HEK293 (cell line): ENCODE results near the gene ANKRD39.

Source experiments
- CTCF ChIA-PET: fragments of 350-600 bp; formaldehyde crosslinking; extraction: SDS; loops from one replicate; lab custom pipeline; 2021; ENCODE audit warnings: antibody characterized with exemption; lab: Yijun Ruan, JAX
- POLR2A ChIA-PET: fragments of 300-600 bp; formaldehyde crosslinking; extraction: SDS; loops from one replicate; lab custom pipeline; 2020; ENCODE audit warnings: antibody characterized with exemption, inconsistent platforms; lab: Yijun Ruan, JAX
- H3K27ac ChIP-seq: fragments of 200-500 bp; sonication (Bioruptor generic); 2 replicates; pipeline ENCODE4 v1.5.1; 2014; ENCODE audit warnings: low read depth, low read length, control low read depth, inconsistent platforms; ENCODE audit errors: extremely low read depth
- H3K36me3 ChIP-seq, 2 experiments: fragments of 200-500 bp in 1 of 2; sonication (Bioruptor generic) in 1 of 2; 1 replicate in 1 of 2; 2 replicates in 1 of 2; pipeline ENCODE4 v1.5.1; 2014 to 2017; ENCODE audit warnings: inconsistent platforms in 2 of 2, low read length in 2 of 2; ENCODE audit not compliant: control insufficient read depth in 2 of 2, insufficient read depth in 1 of 2
- H3K4me1 ChIP-seq: fragments of 200-500 bp; sonication (Bioruptor generic); 2 replicates; pipeline ENCODE4 v1.5.1; 2014; ENCODE audit warnings: mild to moderate bottlenecking, low read length, inconsistent platforms; ENCODE audit not compliant: control insufficient read depth, insufficient read depth
- H3K4me3 ChIP-seq: 2 replicates; pipeline ENCODE4 v1.5.1; 2011; ENCODE audit warnings: low read depth, mild to moderate bottlenecking, control low read depth, low read length, moderate library complexity
- H3K9me3 ChIP-seq: fragments of 200-500 bp; sonication (Bioruptor generic); 2 replicates; pipeline ENCODE4 v1.5.1; 2014; ENCODE audit warnings: low read depth, low read length, inconsistent platforms; ENCODE audit not compliant: control insufficient read depth, insufficient read depth
- HOXA7 ChIP-seq: sonication (generic); formaldehyde crosslinking; IDR thresholded peaks from 2 replicates; pipeline ENCODE4 v1.8.1; 2022; ENCODE audit warnings: missing genetic modification reagents, borderline replicate concordance
- HOXC10 ChIP-seq: sonication (generic); formaldehyde crosslinking; IDR thresholded peaks from 2 replicates; pipeline ENCODE4 v1.8.1; 2023; ENCODE audit warnings: mild to moderate bottlenecking, missing genetic modification reagents
- KLF8 ChIP-seq: fragments of 450-650 bp; formaldehyde crosslinking; IDR thresholded peaks from 2 replicates; pipeline ENCODE4 v1.5.1; 2016; ENCODE audit warnings: missing biosample characterization, missing genetic modification characterization
- ZBTB17 ChIP-seq: fragments of 450-650 bp; formaldehyde crosslinking; IDR thresholded peaks from 2 replicates; pipeline ENCODE4 v1.5.1; 2016; ENCODE audit warnings: missing biosample characterization, missing genetic modification characterization
- ZNF112 ChIP-seq: fragments of 450-650 bp; formaldehyde crosslinking; IDR thresholded peaks from 2 replicates; pipeline ENCODE4 v1.5.0; 2017; ENCODE audit warnings: missing biosample characterization, missing genetic modification characterization
- ZNF133 ChIP-seq: fragments of 450-650 bp; formaldehyde crosslinking; IDR thresholded peaks from 2 replicates; pipeline ENCODE4 v1.5.1; 2016; ENCODE audit warnings: missing biosample characterization, missing genetic modification characterization
- ZNF146 ChIP-seq: fragments of 450-650 bp; formaldehyde crosslinking; IDR thresholded peaks from 2 replicates; pipeline ENCODE4 v1.5.1; 2016; ENCODE audit warnings: missing biosample characterization, missing genetic modification characterization
- ZNF214 ChIP-seq: fragments of 450-650 bp; formaldehyde crosslinking; IDR thresholded peaks from 2 replicates; pipeline ENCODE4 v1.5.1; 2017; ENCODE audit warnings: missing biosample characterization, mild to moderate bottlenecking, missing genetic modification characterization, borderline replicate concordance
- ZNF24 ChIP-seq: fragments of 450-650 bp; formaldehyde crosslinking; IDR thresholded peaks from 2 replicates; pipeline ENCODE4 v1.5.1; 2016; ENCODE audit warnings: missing biosample characterization, missing genetic modification characterization
- ZNF248 ChIP-seq: fragments of 450-650 bp; formaldehyde crosslinking; IDR thresholded peaks from 2 replicates; pipeline ENCODE4 v1.5.1; 2017; ENCODE audit warnings: missing biosample characterization, missing genetic modification characterization
- ZNF366 ChIP-seq: fragments of 450-650 bp; formaldehyde crosslinking; conservative IDR thresholded peaks from 2 replicates; pipeline ENCODE4 v1.5.1; 2016; ENCODE audit warnings: missing biosample characterization, missing genetic modification characterization
- ZNF416 ChIP-seq: fragments of 450-650 bp; formaldehyde crosslinking; IDR thresholded peaks from 2 replicates; pipeline ENCODE4 v1.5.1; 2016; ENCODE audit warnings: missing biosample characterization, missing genetic modification characterization
- ZNF514 ChIP-seq: fragments of 450-650 bp; formaldehyde crosslinking; IDR thresholded peaks from 2 replicates; pipeline ENCODE4 v1.5.1; 2016; ENCODE audit warnings: missing biosample characterization, missing genetic modification characterization
- ZNF600 ChIP-seq: fragments of 450-650 bp; formaldehyde crosslinking; IDR thresholded peaks from 2 replicates; pipeline ENCODE4 v1.5.1; 2016; ENCODE audit warnings: missing biosample characterization, missing genetic modification characterization
- ZNF670 ChIP-seq: fragments of 450-650 bp; formaldehyde crosslinking; IDR thresholded peaks from 2 replicates; pipeline ENCODE4 v1.5.1; 2016; ENCODE audit warnings: missing biosample characterization, missing genetic modification characterization, low read depth
- ZNF76 ChIP-seq: fragments of 450-650 bp; formaldehyde crosslinking; IDR thresholded peaks from 2 replicates; pipeline ENCODE4; 2016; ENCODE audit warnings: low read depth, missing biosample characterization, missing genetic modification characterization, borderline replicate concordance
- TF ChIP-seq, protein P1 (sequence below): fragments of 450-650 bp; formaldehyde crosslinking; IDR thresholded peaks from 2 replicates; pipeline ENCODE4 v1.5.1; 2016; ENCODE audit warnings: missing biosample characterization, missing genetic modification characterization
- TF ChIP-seq, protein P2 (sequence below): fragments of 450-650 bp; formaldehyde crosslinking; IDR thresholded peaks from 2 replicates; pipeline ENCODE4; 2016; ENCODE audit warnings: missing biosample characterization, missing genetic modification characterization
- TF ChIP-seq, protein P3 (sequence below): fragments of 450-650 bp; formaldehyde crosslinking; IDR thresholded peaks from 2 replicates; pipeline ENCODE4 v1.5.1; 2017; ENCODE audit warnings: missing biosample characterization, missing genetic modification characterization
- TF ChIP-seq, protein P4 (sequence below): fragments of 450-650 bp; formaldehyde crosslinking; IDR thresholded peaks from 2 replicates; pipeline ENCODE4 v1.5.1; 2016; ENCODE audit warnings: missing biosample characterization, missing genetic modification characterization
- TF ChIP-seq, protein P5 (sequence below): fragments of 450-650 bp; formaldehyde crosslinking; IDR thresholded peaks from 2 replicates; pipeline ENCODE4 v1.5.1; 2016; ENCODE audit warnings: missing biosample characterization, missing genetic modification characterization

The ANKRD39 gene

DNA sequence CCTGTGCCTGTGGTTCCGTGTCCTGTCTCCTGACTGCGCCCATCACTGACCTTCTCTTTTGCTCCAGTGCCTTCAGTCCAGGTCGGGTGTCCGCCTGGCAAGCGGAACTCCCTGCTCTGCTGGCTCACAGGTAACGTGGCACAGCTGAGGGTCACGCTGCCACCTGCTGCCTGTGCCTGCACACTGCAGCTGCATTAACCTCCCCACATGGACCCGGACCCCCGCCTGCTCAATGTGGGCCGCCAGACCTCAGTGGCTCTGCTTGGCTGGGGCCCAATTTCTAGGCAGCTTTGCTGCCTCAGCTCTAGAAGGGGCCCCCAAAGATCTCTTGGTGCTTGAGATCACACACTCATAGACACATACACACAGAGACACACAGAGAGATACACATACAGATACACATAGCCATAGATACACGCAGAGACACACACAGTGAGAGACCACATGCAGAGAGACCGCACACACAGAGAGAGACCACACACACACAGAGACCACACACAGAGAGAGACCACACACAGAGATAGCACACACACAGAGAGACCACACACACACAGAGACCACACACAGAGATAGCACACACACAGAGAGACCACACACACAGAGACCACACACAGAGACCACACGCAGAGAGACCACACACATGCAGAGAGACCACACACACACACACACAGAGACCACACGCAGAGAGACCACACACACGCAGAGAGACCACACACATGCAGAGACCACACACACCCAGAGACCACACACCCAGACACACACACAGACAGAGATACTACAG is 56.6 kb downstream of the ANKRD39 start (continued):
- TF ChIP-seq HOXC10 (CRISPR knock-in tag) = no peak
- TF ChIP-seq, protein P1, sequence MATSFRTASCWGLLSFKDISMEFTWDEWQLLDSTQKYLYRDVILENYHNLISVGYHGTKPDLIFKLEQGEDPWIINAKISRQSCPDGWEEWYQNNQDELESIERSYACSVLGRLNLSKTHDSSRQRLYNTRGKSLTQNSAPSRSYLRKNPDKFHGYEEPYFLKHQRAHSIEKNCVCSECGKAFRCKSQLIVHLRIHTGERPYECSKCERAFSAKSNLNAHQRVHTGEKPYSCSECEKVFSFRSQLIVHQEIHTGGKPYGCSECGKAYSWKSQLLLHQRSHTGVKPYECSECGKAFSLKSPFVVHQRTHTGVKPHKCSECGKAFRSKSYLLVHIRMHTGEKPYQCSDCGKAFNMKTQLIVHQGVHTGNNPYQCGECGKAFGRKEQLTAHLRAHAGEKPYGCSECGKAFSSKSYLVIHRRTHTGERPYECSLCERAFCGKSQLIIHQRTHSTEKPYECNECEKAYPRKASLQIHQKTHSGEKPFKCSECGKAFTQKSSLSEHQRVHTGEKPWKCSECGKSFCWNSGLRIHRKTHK (tag by site-specific recombination) = no peak
- TF ChIP-seq ZNF146 (tag by site-specific recombination) = no peak

DNA sequence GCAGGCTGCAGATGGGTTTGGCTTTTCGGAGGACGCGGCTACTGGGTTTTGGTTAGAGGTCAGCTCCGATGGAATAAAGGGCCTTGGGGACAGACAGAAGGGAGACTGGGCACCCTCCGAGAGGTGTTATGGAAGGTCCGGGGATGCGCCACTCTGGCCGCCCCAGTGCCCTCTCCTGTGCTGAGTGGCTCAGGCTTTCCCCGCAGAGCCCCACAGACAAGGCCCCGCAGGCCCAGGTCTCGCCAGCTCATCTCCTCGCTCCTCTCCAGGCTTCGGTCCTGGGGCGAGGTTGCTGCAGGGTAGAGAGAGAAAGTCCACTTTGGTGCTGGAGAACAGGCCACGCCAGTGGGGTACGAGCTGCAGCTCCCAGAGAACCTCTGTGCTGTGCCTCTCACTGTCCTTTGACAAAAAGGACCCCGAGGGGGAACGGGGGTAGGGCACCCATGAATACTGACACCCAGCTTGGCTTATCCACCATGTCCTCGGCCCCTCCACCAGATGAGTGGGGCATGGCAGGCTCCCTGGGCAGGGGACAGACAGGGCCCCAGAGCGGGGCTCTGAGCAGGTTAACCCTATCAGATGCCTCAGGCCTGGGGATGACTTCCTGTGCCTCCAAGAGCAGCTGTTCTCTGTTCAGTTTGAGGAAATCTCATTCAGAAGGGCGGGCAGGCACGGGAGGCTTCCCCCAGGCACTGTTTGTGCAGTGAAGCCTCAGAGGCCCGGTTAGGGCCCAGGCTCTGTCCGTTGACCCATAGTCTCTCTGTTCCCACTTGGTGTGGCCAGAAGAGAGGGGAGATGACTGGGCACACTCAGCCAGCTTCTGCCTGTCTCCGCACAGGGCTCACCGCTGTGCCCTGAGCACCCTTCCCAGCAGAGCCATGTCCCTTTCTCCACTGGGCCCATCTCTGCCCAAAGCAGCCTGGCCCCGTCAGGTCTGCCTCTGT is 57.5 kb downstream of the ANKRD39 start:
- Histone ChIP-seq H3K36me3 (peaks cover 15 to 59% of the 10 kb centered on the region in 2 experiments; a peak in 2 of 3 replicates), H3K9me3 (no peaks in the 10 kb centered on the region), H3K27ac (no peak overlapping the region), H3K4me3 (no peak overlapping the region), H3K4me1 (no peaks in the 10 kb centered on the region)
- ChIA-PET CTCF (interaction anchor here (0.5 to 2.4 kb wide), 15 partner anchors 9 to 221 kb away, joined by 3 to 21 read pairs (median 4); partner anchors contain the start of genes ANKRD39 and KANSL3), POLR2A (interaction anchor here (0.6 to 1.8 kb wide), 2 partner anchors 22 to 40 kb away, joined by 3 to 6 read pairs; partner anchors contain the start of gene CNNM4)
- TF ChIP-seq ZNF76 (tag by site-specific recombination) (no peak), ZNF600 (0 out of 2 replicates have a peak, but pooled peaks have one; percentile 19)

DNA sequence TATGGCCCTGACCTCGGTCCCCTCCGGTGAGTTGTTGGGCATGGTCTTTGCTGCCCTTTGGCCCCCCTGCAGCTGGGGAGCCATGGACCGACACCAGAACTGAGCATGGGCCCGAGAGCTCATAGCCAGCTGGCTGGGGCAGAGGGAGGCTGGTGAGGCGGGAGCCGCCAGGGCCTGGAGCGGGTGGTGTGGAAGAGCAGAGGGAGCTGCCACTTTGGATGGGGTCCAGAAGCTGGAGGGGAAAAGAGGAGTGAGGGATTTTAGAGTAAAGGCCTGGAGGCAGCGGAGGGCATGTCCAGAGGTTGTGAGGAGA is 58.2 kb downstream of the ANKRD39 start:
- POLR2A ChIA-PET = interaction anchor here (0.6 to 1.8 kb wide), 2 partner anchors 21 to 39 kb away, joined by 3 to 6 read pairs; partner anchors contain the start of gene CNNM4
- TF ChIP-seq ZNF248 (tag by site-specific recombination) = no peak
- TF ChIP-seq, protein P2, sequence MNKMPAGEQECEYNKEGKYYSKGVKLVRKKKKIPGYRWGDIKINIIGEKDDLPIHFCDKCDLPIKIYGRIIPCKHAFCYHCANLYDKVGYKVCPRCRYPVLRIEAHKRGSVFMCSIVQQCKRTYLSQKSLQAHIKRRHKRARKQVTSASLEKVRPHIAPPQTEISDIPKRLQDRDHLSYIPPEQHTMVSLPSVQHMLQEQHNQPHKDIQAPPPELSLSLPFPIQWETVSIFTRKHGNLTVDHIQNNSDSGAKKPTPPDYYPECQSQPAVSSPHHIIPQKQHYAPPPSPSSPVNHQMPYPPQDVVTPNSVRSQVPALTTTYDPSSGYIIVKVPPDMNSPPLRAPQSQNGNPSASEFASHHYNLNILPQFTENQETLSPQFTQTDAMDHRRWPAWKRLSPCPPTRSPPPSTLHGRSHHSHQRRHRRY = no peak
- TF ChIP-seq ZNF670 = no peak
- no peak for TF ChIP-seq ZNF214 (tag by site-specific recombination)
- TF ChIP-seq ZNF366 (tag by site-specific recombination) = no peak
- no peak for TF ChIP-seq ZNF24 (tag by site-specific recombination)
- TF ChIP-seq, protein P3, sequence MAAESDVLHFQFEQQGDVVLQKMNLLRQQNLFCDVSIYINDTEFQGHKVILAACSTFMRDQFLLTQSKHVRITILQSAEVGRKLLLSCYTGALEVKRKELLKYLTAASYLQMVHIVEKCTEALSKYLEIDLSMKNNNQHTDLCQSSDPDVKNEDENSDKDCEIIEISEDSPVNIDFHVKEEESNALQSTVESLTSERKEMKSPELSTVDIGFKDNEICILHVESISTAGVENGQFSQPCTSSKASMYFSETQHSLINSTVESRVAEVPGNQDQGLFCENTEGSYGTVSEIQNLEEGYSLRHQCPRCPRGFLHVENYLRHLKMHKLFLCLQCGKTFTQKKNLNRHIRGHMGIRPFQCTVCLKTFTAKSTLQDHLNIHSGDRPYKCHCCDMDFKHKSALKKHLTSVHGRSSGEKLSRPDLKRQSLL (tag by site-specific recombination) = no peak
- TF ChIP-seq HOXA7 = no peak
- TF ChIP-seq, protein P4, sequence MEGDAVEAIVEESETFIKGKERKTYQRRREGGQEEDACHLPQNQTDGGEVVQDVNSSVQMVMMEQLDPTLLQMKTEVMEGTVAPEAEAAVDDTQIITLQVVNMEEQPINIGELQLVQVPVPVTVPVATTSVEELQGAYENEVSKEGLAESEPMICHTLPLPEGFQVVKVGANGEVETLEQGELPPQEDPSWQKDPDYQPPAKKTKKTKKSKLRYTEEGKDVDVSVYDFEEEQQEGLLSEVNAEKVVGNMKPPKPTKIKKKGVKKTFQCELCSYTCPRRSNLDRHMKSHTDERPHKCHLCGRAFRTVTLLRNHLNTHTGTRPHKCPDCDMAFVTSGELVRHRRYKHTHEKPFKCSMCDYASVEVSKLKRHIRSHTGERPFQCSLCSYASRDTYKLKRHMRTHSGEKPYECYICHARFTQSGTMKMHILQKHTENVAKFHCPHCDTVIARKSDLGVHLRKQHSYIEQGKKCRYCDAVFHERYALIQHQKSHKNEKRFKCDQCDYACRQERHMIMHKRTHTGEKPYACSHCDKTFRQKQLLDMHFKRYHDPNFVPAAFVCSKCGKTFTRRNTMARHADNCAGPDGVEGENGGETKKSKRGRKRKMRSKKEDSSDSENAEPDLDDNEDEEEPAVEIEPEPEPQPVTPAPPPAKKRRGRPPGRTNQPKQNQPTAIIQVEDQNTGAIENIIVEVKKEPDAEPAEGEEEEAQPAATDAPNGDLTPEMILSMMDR (tag by site-specific recombination) = no peak
- TF ChIP-seq ZNF416 (tag by site-specific recombination) = no peak
- TF ChIP-seq, protein P5, sequence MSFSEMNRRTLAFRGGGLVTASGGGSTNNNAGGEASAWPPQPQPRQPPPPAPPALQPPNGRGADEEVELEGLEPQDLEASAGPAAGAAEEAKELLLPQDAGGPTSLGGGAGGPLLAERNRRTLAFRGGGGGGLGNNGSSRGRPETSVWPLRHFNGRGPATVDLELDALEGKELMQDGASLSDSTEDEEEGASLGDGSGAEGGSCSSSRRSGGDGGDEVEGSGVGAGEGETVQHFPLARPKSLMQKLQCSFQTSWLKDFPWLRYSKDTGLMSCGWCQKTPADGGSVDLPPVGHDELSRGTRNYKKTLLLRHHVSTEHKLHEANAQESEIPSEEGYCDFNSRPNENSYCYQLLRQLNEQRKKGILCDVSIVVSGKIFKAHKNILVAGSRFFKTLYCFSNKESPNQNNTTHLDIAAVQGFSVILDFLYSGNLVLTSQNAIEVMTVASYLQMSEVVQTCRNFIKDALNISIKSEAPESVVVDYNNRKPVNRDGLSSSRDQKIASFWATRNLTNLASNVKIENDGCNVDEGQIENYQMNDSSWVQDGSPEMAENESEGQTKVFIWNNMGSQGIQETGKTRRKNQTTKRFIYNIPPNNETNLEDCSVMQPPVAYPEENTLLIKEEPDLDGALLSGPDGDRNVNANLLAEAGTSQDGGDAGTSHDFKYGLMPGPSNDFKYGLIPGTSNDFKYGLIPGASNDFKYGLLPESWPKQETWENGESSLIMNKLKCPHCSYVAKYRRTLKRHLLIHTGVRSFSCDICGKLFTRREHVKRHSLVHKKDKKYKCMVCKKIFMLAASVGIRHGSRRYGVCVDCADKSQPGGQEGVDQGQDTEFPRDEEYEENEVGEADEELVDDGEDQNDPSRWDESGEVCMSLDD (tag by site-specific recombination) = no peak
- TF ChIP-seq ZNF112 (tag by site-specific recombination) = no peak
- TF ChIP-seq ZNF514 = no peak
- TF ChIP-seq ZNF133 (tag by site-specific recombination) = no peak
- no peak for TF ChIP-seq KLF8 (tag by site-specific recombination)
- no peak for TF ChIP-seq ZBTB17 (tag by site-specific recombination)

More for the DNA sequence above, 58.2 kb downstream of the ANKRD39 start:
- H3K9me3 ChIP-seq = no peaks in the 10 kb centered on the region
- H3K27ac ChIP-seq = no peak overlapping the region
- H3K36me3 ChIP-seq = peaks cover 15 to 59% of the 10 kb centered on the region in 2 experiments; a peak in 2 of 3 replicates
- no peaks in the 10 kb centered on the region for H3K4me1 ChIP-seq
- CTCF ChIA-PET = interaction anchor here (0.6 to 2.4 kb wide), 6 partner anchors 11 to 135 kb away, joined by 3 to 21 read pairs (median 8); no protein-coding TSS in a partner anchor
- H3K4me3 ChIP-seq = no peak overlapping the region
